Memory B cell (primary cell): ENCODE data around the gene UFC1.

Experiments
- ATAC-seq: fragments of 150-1000 bp; cut with Tn5 transposase; 2 replicates; pipeline ENCODE4 v1.10.0; 2021; ENCODE audit warnings: low read depth, mild to moderate bottlenecking, moderate library complexity
- DNase-seq, 2 donors: peaks; one replicate each; pipeline ENCODE4 v3.0.0; 2022; ENCODE audit warnings: low spot score in 2 of 2
- H3K27ac Mint-ChIP-seq: one replicate; pipeline ENCODE4 v1.8.0; 2022; ENCODE audit warnings: mild to moderate bottlenecking, moderate library complexity, mixed read lengths
- H3K27me3 Mint-ChIP-seq: one replicate; pipeline ENCODE4 v1.8.0; 2022; ENCODE audit warnings: mixed read lengths
- H3K36me3 Mint-ChIP-seq: one replicate; pipeline ENCODE4 v1.8.0; 2022; ENCODE audit warnings: mild to moderate bottlenecking, mixed read lengths
- H3K4me1 Mint-ChIP-seq: one replicate; pipeline ENCODE4 v1.8.0; 2022; ENCODE audit warnings: mixed read lengths
- H3K4me3 Mint-ChIP-seq: one replicate; pipeline ENCODE4 v1.8.0; 2022; ENCODE audit warnings: mild to moderate bottlenecking, moderate library complexity, mixed read lengths
- H3K9me3 Mint-ChIP-seq: one replicate; pipeline ENCODE4 v1.8.0; 2022; ENCODE audit warnings: mixed read lengths

UFC1 gene

DNA sequence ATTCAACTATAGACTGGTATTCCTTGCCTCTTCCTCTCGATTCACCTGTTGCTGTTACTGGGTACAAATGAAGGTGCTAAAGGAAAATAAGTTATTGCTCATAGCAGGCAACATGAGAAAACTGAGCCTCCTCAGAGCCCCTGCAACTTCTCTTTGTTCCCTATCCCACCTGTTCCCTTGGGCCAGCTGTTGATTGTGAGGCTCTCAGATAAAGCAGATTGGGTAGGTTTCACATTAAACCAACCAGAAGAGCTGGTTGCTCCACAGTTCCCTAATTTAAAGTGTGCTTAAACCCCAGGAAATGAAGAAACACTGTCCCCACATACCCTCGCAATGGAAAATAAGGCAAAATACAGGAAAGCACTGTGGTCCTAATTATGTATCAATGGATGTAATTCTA is 26.1 kb upstream of the UFC1 start:
- ATAC-seq (no peak), DNase-seq (no peak)
- Mint-ChIP-seq H3K9me3 (no peaks in the 10 kb centered on the region), H3K4me1 (peaks cover 21% of the 10 kb centered on the region), H3K27me3 (no peaks in the 10 kb centered on the region), H3K4me3 (no peak overlapping the region), H3K27ac (no peak overlapping the region), H3K36me3 (peaks cover 27% of the 10 kb centered on the region)

DNA sequence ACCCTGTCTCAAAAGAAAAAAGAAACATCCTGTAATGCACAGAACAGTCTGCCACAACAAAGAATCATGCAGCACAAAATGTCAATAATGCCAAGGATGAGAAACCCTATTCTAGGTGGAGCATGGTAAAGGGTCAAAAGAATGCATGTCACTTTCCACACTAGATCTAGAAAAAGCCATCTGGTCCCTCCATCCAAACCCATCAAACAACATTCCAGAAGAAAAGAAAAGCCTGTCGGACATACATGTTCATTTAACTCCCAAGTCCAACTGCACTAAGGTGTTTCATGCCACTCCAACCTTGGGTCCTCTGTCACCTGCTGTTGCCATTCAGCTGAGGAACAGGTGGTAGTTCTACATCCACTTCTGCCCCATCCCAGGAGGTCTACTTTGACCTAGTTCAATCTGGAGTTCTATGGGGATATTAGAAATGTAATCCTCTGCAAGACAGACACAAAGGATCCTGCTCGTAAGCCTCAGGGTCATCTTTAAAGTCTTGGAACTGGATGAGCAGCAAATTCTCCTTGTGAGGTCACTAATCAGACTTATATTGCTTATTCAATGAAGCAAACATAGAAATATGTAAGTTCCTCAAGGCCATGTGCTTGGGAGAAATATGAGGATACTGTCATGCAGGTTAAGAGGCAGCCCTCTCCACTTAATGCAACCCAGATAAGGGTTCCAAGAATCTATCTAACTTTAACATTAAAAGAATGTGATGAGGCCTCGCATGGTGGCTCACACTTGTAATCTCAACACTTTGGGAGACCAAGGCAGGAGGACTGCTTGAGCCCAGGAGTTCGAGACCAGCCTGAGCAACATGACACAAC is 25.0 kb upstream of the UFC1 start:
- H3K36me3 Mint-ChIP-seq = peaks cover 19% of the 10 kb centered on the region
- ATAC-seq = no peak
- H3K27me3 Mint-ChIP-seq = no peaks in the 10 kb centered on the region
- no peak overlapping the region for H3K4me3 Mint-ChIP-seq
- H3K9me3 Mint-ChIP-seq = no peaks in the 10 kb centered on the region
- H3K4me1 Mint-ChIP-seq = peaks cover 21% of the 10 kb centered on the region
- no peak for DNase-seq
- H3K27ac Mint-ChIP-seq = no peak overlapping the region

DNA sequence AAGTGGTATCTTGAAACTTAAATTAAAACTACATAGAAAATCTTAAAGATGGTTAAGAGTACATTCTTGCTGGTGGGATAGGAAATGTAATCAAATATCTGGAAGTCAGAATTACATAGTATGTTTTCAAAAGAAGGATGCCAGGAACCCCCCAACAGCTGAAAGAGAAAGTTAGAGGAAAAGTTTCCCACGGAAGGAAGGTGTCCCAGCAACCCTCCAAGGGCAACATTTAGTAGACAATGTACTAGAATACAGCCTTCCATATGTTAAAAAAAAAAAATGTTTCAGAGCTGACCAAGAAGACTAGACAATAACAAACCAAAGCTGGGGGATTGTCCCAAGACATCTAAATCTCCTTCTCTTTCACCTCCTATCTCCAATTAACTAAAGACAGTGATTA is 23.5 kb upstream of the UFC1 start:
- ATAC-seq = no peak
- DNase-seq = no peak
- Mint-ChIP-seq H3K9me3 (no peaks in the 10 kb centered on the region), H3K4me3 (no peak overlapping the region), H3K36me3 (peaks cover 13% of the 10 kb centered on the region), H3K4me1 (peaks cover 21% of the 10 kb centered on the region), H3K27ac (no peak overlapping the region), H3K27me3 (no peaks in the 10 kb centered on the region)

DNA sequence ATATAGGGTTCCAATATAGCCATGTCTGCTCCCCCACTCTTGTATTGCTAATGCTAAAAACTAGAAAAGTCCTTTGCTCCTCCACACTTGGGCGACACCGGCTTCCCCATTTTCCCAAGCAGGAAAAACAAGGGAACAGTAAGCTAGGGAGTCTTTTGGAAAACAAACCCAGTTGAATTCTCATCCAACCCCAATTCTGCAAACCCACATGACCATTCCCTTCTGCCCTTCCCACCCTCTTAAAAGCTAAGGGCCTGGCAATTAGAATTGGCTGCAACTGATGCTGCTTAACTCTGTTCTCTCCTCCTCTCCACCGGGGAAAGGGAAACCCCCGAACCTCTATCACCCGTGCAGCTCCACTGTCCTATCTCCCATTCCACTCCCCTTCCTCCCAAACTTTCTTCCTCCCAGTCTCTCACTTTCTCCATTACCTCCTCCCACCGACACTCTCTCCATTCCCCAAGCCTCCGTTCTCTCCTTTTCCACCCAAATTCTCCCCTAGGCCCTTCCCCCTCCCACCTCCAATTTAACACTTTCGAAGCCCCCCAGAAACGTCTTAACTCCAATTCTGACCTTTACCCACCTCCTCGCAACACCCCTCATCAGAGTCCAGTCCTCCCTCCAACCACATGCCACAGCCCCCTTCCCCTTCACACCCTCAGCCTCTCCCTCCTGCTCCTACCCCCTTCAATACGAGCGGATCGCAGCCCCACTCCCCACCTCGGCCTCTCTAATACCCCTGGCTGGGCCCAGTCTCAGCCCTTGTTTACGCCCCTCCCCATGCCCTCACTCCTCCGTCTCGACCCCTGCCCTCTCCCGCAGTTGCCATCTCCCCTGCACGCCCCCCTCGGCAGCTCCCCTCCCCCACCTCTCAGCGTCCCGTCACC is 22.0 kb upstream of the UFC1 start:
- Mint-ChIP-seq H3K27ac (no peak overlapping the region), H3K4me3 (no peak overlapping the region), H3K27me3 (no peaks in the 10 kb centered on the region), H3K4me1 (peaks cover 16% of the 10 kb centered on the region), H3K36me3 (peaks cover 7% of the 10 kb centered on the region), H3K9me3 (no peaks in the 10 kb centered on the region)
- no peak for DNase-seq
- ATAC-seq = no peak

DNA sequence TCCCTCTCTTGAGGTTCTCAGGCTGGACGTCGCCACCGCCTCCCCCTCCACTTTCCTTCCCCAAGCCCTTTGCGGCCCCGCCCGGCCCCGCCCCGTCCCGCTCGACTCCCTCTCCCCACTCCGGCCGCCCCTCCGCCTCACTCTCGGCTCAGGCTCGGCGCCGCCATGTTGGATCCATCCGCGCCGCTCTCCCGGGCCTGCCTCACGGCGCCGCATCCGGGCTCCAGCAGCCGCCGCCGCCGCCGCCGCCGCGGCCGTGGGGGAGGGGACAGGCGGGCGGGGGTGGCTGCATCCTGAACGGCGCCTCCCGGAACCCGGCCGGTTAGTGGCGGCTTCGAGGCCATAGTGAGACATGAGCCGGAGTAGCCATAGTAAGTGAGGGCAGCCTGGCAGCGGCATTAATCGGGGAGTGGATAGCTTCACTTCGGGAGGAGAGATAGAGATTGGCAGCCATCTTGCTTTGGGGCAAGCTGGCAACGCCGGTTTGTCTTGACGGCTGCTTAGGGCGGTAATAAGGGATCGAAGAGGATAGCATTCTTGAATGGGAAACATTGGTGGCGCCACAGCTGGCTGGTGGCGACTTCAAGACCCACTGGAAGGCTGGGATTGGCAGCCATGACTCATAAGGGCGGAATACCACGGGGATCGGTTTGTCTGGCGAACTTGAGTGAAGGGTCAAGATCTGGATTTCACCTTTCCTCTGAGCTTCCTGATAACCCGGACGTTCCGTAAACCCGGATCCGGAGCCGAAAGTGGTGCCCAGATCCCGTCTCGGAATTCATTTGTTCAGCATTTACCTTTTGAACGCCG is 21.2 kb upstream of the UFC1 start, which contains the start of gene DEDD:
DEDD (minus strand) TSS at position 258 of the 810 bp plus-strand sequence. CDS start 8,205 bp downstream, outside the sequence.
- peaks cover 5% of the 10 kb centered on the region for H3K36me3 Mint-ChIP-seq
- H3K9me3 Mint-ChIP-seq = no peaks in the 10 kb centered on the region
- no peak within 1 kb of the TSS for H3K4me3 Mint-ChIP-seq
- no peak within 1 kb of the TSS for H3K27ac Mint-ChIP-seq
- H3K27me3 Mint-ChIP-seq = no peaks in the 10 kb centered on the region
- H3K4me1 Mint-ChIP-seq = peaks cover 16% of the 10 kb centered on the region
- DNase-seq (peak; percentile 80 to 81), ATAC-seq (peak; percentile 94)

DNA sequence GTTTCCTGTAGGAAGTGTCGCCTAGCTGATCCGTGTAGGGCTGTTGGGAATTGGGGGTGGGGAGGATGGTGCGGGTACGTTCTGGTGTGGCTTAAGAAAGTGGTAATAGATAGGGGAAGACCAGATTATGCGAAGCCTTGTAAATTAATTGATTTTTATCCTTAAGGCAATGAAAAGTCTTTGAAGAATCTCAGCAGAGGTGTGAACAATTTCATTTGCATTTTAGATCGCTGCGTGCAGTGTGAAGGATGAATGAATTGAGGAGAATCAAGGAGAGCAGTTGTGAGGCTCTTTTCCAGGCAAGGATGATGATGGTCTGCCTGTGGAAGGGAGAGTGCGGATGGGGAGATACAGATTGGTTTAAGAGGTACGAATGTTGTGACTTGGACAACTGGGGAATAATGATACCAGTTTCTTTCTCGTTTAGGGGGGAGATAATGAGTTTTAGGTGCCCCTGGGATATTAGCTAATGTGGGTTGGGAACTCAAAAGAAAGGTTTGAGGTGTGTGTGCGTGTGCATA is 20.5 kb upstream of the UFC1 start:
- Mint-ChIP-seq H3K27me3 (no peaks in the 10 kb centered on the region), H3K4me1 (peaks cover 16% of the 10 kb centered on the region), H3K9me3 (no peaks in the 10 kb centered on the region), H3K4me3 (no peak overlapping the region), H3K27ac (no peak overlapping the region), H3K36me3 (peaks cover 5% of the 10 kb centered on the region)
- DNase-seq (no peak), ATAC-seq (no peak)

DNA sequence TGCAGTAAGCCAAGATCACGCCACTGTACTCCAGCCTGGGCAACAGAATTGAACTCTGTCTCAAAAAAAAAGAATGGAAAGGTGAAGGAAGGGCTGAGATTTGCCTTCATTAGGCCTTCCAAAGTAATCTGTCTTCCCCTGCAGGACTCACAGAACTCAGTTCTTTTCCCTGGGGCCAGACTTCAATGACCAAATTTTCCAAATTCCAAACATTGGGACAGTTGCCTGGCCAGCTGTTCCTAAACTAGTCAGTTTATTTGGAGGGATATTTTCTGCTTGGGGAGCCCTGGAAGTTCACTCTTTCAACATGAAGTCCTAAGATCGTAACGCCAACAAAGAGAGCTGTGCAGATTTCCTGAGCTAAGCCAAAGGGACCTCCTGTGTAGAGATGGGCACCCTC is 15.9 kb upstream of the UFC1 start:
- Mint-ChIP-seq H3K36me3 (peaks cover 2% of the 10 kb centered on the region), H3K4me3 (no peak overlapping the region), H3K9me3 (no peaks in the 10 kb centered on the region), H3K27me3 (no peaks in the 10 kb centered on the region), H3K4me1 (peaks cover 4% of the 10 kb centered on the region), H3K27ac (peak overlapping the region; percentile 28)
- no peak for ATAC-seq
- no peak for DNase-seq

DNA sequence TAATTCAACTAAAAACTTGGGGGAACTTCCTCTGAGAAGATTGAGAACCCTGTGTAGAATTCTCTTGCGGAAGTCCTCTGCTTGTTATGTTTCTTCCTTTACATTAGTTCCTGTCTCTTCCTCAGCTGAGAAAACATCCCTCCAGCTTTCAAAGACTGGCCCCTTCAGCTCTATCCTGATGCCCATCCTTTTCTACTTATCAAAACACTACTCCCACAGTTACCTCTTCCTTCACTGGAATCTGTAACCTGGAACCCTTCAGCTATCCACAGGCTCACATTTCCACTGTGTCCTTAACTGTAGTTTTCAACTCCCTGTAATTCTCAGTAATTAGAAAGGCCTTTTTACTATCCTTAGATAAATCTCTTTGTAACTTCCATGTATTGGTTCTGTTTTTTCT is 15.3 kb upstream of the UFC1 start:
- Mint-ChIP-seq H3K27ac (peak overlapping the region; percentile 14), H3K4me1 (peaks cover 4% of the 10 kb centered on the region), H3K36me3 (peaks cover 2% of the 10 kb centered on the region), H3K27me3 (no peaks in the 10 kb centered on the region), H3K9me3 (no peaks in the 10 kb centered on the region), H3K4me3 (no peak overlapping the region)
- DNase-seq = no peak
- ATAC-seq = no peak

DNA sequence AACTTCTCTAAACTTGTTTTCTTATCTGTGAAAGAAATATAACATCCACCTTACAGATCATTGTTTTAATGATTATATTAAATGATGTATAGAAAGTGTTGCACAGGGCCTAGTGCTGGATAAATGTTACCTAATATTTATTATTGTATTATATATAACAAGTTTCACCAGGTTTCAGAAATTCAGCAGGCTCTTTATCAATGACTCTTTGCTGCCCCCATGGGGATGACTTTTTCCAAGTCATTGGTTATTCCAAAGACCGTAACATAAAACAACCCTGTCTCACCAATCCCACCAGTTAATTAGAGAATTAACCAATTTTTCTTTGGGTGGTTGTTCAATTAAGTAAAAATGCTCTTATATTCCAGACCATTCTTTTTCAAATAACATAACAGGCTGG is 14.0 kb upstream of the UFC1 start:
- peak; percentile 52 for ATAC-seq
- H3K27ac Mint-ChIP-seq = no peak overlapping the region
- H3K27me3 Mint-ChIP-seq = no peaks in the 10 kb centered on the region

DNA sequence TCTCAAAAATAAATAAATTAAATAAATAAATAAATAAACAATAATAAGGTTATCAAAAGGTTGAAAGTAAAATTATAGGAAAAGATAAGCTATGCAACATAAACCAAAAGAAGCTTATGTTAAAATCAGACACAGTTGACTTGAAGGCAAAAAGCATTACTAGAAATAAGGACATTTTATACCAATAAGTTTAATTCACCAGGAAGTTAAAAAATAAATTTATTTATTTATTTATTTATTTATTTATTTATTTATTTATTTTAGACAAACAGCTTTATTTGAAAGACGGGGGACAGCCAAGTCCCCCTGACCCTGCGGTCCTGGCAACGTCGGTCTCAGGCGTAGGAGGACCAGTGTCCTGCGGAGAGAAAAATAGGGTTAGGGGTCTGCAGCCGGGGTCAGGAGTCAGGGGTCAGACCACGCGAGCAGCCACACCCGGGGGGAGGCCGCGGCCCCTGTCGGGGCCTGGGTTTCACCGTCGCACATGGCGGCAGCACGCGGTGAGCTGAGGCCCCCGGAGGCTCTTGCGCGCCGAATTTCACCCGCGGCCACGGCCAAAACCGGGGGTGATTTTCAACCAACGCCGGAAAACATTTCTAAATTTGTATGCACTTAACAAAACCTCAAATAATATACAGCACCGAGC is 12.9 kb upstream of the UFC1 start:
- no peak overlapping the region for H3K4me3 Mint-ChIP-seq
- H3K9me3 Mint-ChIP-seq = no peaks in the 10 kb centered on the region
- H3K27me3 Mint-ChIP-seq = no peaks in the 10 kb centered on the region
- peaks cover 4% of the 10 kb centered on the region for H3K4me1 Mint-ChIP-seq
- DNase-seq = no peak
- no peak overlapping the region for H3K27ac Mint-ChIP-seq
- no peak for ATAC-seq
- H3K36me3 Mint-ChIP-seq = peaks cover 1% of the 10 kb centered on the region

More for the DNA sequence above, 14.0 kb upstream of the UFC1 start:
- peak in 1 of 2 donors; percentile 46 for DNase-seq
- Mint-ChIP-seq H3K4me1 (peaks cover 4% of the 10 kb centered on the region), H3K36me3 (peaks cover 2% of the 10 kb centered on the region), H3K9me3 (no peaks in the 10 kb centered on the region), H3K4me3 (no peak overlapping the region)

DNA sequence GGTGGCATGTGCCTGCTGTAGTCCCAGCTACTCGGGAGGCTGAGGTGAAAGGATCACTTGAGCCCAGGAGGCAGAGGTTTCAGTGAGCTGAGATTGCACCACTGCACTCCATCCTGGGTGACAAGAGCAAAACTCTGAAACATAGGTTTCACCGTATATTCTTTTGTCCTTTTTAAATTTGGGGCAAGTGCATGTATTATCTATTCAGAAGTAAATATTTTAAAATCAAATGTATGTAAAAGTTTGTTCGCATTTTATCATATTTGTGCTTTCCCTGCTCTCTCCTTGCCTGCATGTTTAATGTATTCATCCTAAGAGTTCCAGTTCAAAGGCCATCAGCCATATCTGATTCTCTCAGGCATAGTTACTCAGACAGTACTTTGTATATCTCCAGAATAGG is 7.9 kb upstream of the UFC1 start:
- no peak overlapping the region for H3K4me3 Mint-ChIP-seq
- H3K4me1 Mint-ChIP-seq = no peaks in the 10 kb centered on the region
- H3K27ac Mint-ChIP-seq = no peak overlapping the region
- DNase-seq = no peak
- no peak for ATAC-seq
- no peaks in the 10 kb centered on the region for H3K27me3 Mint-ChIP-seq
- no peaks in the 10 kb centered on the region for H3K9me3 Mint-ChIP-seq
- H3K36me3 Mint-ChIP-seq = no peaks in the 10 kb centered on the region

DNA sequence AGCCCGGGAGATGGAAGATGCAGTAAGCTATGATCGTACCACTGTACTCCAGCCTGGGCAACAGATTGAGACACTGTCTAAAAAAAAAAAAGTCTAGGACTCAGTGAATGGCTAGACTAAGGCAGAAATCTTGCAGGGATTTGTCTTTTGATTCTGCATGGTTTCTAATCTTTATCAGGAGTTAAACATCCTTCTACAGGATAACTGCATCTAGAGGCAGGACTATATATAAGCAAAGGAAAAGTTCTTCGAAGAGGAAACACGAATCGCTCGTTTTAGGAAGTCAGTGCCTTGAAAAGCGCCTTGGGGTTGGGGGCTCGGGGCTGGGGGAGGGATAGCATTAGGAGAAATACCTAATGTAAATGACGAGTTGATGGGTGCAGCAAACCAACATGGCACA is 602 bp upstream of the UFC1 start:
- H3K27ac Mint-ChIP-seq = peak overlapping the region; percentile 99
- H3K9me3 Mint-ChIP-seq = no peaks in the 10 kb centered on the region
- H3K4me3 Mint-ChIP-seq = peak overlapping the region; percentile 100
- H3K4me1 Mint-ChIP-seq = peaks cover 7% of the 10 kb centered on the region
- ATAC-seq = peak; percentile 5
- DNase-seq = no peak
- no peaks in the 10 kb centered on the region for H3K27me3 Mint-ChIP-seq
- peaks cover 7% of the 10 kb centered on the region for H3K36me3 Mint-ChIP-seq

DNA sequence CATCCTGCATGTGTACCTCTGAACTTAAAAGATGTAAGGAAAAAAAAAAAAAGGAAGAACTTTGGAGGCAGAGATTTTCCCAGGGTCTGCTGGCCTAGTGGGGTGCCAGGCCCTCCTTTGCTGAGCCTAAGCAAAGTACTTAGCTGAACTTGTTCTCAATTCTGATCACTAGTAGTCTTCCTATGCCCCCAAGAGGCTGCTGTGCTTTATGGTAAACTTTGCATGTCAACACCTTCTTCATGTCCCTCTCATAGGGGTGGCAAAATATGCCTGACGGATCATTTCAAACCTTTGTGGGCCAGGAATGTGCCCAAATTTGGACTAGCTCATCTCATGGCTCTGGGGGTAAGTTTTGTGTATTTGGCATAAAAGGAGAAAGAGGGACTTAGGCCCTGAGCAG is 4.1 kb downstream of the UFC1 start:
- H3K27ac Mint-ChIP-seq = peak overlapping the region; percentile 94
- peaks cover 40% of the 10 kb centered on the region for H3K4me1 Mint-ChIP-seq
- peak overlapping the region; percentile 90 for H3K4me3 Mint-ChIP-seq
- peaks cover 18% of the 10 kb centered on the region for H3K36me3 Mint-ChIP-seq
- no peak for DNase-seq
- H3K27me3 Mint-ChIP-seq = no peaks in the 10 kb centered on the region
- ATAC-seq = no peak
- H3K9me3 Mint-ChIP-seq = no peaks in the 10 kb centered on the region
